Measurements from ENCODE around the gene AGER. TPM values are rescaled to one million over a fixed set of nuclear protein-coding genes. Genes with fewer than 3 reads are reported as not detected.
"Not testable (repeated sequence)": the region's sequence is repeated elsewhere in the genome, so short reads cannot be mapped to it uniquely, and the experiment has no call there.

Gene AGER
- total RNA-seq, 2 donors from 2014 or later = 3.0 to 4.9 TPM

DNA sequence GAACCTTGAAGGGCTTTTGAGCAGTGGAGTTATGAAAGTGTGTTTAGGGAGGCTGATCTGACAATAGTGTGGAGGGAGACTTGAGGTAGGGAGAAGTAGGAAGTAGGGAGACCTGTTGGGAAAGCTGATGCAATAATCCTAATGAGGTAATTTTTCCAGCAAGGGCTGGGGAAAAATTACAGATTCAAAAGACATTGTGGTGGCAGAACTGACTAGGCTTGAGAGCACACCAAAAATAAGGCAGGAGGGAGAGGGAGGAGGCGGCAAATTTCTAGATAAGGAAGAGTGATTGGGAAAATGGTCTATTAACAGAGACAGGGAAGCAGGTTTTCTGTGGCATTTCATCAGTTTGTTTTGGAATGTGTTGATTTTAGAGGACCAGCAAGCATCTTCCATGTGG, 37.8 kb downstream of the AGER start:
- ATAC-seq (no peak), DNase-seq (no peak)
- H3K27me3 ChIP-seq = peaks cover 0 to 8% of the 10 kb centered on the region in 2 donors
- H3K27ac ChIP-seq = no peak overlapping the region
- H3K9me3 ChIP-seq = no peaks in the 10 kb centered on the region
- TF ChIP-seq, protein P1, sequence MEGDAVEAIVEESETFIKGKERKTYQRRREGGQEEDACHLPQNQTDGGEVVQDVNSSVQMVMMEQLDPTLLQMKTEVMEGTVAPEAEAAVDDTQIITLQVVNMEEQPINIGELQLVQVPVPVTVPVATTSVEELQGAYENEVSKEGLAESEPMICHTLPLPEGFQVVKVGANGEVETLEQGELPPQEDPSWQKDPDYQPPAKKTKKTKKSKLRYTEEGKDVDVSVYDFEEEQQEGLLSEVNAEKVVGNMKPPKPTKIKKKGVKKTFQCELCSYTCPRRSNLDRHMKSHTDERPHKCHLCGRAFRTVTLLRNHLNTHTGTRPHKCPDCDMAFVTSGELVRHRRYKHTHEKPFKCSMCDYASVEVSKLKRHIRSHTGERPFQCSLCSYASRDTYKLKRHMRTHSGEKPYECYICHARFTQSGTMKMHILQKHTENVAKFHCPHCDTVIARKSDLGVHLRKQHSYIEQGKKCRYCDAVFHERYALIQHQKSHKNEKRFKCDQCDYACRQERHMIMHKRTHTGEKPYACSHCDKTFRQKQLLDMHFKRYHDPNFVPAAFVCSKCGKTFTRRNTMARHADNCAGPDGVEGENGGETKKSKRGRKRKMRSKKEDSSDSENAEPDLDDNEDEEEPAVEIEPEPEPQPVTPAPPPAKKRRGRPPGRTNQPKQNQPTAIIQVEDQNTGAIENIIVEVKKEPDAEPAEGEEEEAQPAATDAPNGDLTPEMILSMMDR (IDR thresholded peaks at IDR 0.05) = no peak
- TF ChIP-seq POLR2A (IDR thresholded peaks at IDR 0.05) = no peak
- H3K4me1 ChIP-seq = peaks cover 13% of the 10 kb centered on the region
- intact Hi-C loops (cut with DNase I) = no loop called here
- H3K4me3 ChIP-seq = no peak overlapping the region
- WGBS, 2 donors = 53 to 65% methylated on average over 1 of the region's 1 CpG
- H3K36me3 ChIP-seq (replicated peaks in 1 of 2; ENCODE audit: insufficient read depth in 1 of 2, low read depth in 2 of 2) = no peaks in the 10 kb centered on the region

DNA sequence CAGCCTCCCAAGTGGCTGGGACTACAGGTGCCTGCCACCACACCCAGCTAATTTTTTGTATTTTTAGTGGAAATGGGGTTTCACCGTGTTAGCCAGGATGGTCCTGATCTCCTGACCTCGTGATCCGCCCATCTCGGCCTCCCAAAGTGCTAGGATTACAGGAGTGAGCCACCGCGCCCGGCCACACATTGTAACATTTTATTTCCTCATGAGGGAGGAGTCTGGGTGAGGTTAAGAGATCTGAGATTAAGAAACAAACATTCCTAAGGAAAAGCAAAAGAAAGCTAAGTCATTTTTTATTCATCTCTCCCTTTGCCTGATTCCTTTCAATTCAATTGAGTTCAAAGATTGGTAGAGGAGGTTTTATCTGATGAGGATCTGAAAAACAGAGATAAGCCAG, 39.8 kb downstream of the AGER start:
- H3K27me3 ChIP-seq; H3K9me3 ChIP-seq; DNase-seq; H3K27ac ChIP-seq; intact Hi-C loops (cut with DNase I); H3K36me3 ChIP-seq (replicated peaks in 1 of 2; ENCODE audit: insufficient read depth in 1 of 2, low read depth in 2 of 2); ATAC-seq; H3K4me3 ChIP-seq: not testable (repeated sequence)
- peaks cover 13% of the 10 kb centered on the region for H3K4me1 ChIP-seq
- 79 to 89% methylated on average over 7 of the region's 7 CpGs for WGBS, 2 donors

DNA sequence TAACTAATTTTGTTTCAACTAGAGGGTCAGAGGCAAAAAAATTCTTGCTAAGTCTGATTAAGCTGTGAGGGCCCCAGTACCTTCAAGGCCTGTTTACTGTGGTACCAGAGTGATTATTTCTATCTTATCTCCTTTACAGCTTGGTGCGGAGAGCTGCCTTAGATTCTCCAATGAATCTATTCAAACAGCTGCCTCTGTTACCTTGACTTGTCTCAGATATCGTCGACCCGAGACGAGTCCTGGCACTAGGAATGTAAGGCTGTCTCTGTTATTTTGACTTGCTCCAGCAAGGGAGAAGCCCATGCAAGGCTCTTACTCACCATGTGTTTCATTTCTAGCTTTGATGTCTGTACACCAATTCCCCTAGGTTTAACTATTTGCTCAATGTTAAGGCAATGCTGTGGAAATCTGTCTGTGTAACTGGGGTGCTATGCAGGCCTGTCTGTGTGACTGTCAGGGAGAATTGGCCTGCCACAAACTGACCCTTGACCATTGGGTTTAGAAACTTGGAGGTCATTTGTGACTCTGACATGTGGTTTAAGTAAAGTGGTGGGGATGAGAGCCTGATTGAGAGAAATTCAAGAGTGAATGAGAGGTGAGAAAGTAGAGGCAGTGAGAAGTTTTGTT, 43.5 kb downstream of the AGER start:
- Histone ChIP-seq H3K27me3 (no peaks in the 10 kb centered on the region), H3K27ac (no peak overlapping the region), H3K4me1 (no peaks in the 10 kb centered on the region), H3K9me3 (no peaks in the 10 kb centered on the region), H3K36me3 (replicated peaks in 1 of 2; ENCODE audit: insufficient read depth in 1 of 2, low read depth in 2 of 2) (no peaks in the 10 kb centered on the region), H3K4me3 (no peak overlapping the region)
- no peak for TF ChIP-seq POLR2A (IDR thresholded peaks at IDR 0.05)
- TF ChIP-seq, protein P1 (IDR thresholded peaks at IDR 0.05) = no peak
- DNase-seq = no peak
- 30 to 36% methylated on average over 5 of the region's 5 CpGs for WGBS, 2 donors
- ATAC-seq = no peak
- intact Hi-C loops (cut with DNase I) = no loop called here

DNA sequence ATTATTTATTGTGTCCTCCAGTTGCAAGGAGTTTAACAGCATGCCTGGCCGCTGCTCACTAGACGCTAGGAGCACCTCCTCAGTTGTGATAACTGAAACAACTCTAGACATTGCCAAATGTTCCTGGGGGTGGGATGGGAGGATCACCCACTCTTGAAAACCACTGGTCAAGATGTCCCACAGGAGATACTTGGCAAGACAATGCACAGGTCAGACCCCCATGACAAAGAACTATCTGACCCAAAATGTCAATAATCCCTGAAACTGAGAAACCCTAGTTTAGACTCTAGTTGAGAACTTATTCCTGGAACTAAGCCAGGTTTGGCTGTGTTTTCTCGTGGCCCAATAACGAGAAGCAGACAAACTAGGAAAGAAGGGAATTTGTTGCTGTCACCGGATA, 44.5 kb downstream of the AGER start:
- no peak for ATAC-seq
- H3K36me3 ChIP-seq (replicated peaks in 1 of 2; ENCODE audit: insufficient read depth in 1 of 2, low read depth in 2 of 2) = no peaks in the 10 kb centered on the region
- no peaks in the 10 kb centered on the region for H3K4me1 ChIP-seq
- H3K9me3 ChIP-seq = no peaks in the 10 kb centered on the region
- WGBS, 2 donors = 65 to 73% methylated on average over 4 to 5 of the region's 5 CpGs
- no peaks in the 10 kb centered on the region for H3K27me3 ChIP-seq
- DNase-seq = no peak
- no peak overlapping the region for H3K27ac ChIP-seq
- no peak for TF ChIP-seq POLR2A (IDR thresholded peaks at IDR 0.05)
- TF ChIP-seq, protein P1 (IDR thresholded peaks at IDR 0.05) = no peak
- intact Hi-C loops (cut with DNase I) = no loop called here
- H3K4me3 ChIP-seq = no peak overlapping the region

DNA sequence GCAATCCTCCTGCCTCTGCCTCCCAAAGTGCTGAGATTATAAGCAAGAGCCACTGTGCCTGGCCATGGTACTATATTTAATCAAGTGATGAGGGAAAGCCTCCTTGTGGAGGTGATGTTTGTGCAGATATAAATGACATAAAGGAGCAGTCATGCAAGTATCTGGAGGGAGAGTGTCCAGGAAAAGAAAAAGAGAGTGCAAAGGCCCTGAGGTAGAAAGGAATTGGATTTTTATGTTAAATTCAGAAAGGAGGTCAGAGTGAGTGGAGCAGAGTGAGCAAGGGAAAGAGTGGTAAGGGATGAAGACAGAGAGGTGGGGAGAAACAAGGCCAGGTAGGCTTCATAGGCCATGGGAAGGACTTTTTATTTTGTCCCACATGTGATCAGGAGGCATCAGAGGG, 46.6 kb downstream of the AGER start:
- no peaks in the 10 kb centered on the region for H3K27me3 ChIP-seq
- H3K9me3 ChIP-seq = no peaks in the 10 kb centered on the region
- H3K27ac ChIP-seq = no peak overlapping the region
- no peak overlapping the region for H3K4me3 ChIP-seq
- ATAC-seq (no peak), DNase-seq (no peak)
- TF ChIP-seq, protein P1 (IDR thresholded peaks at IDR 0.05) = no peak
- no peak for TF ChIP-seq POLR2A (IDR thresholded peaks at IDR 0.05)
- intact Hi-C loops (cut with DNase I) = no loop called here
- H3K36me3 ChIP-seq (replicated peaks in 1 of 2; ENCODE audit: insufficient read depth in 1 of 2, low read depth in 2 of 2) = no peaks in the 10 kb centered on the region
- H3K4me1 ChIP-seq = no peaks in the 10 kb centered on the region
